ENCODE results near the gene TMEM234.

TMEM234 gene

GRCh38 chr1:32170991-32171390 is 51.2 kb downstream of the TMEM234 start:
- no peak for DNase-seq

Measured in activated naive CD4-positive, alpha-beta T cell (primary cell).